ENCODE data around the gene ZDHHC14.

- no peak for TF ChIP-seq CTCF (conservative IDR thresholded peaks at IDR 0.05 in 1 of 2, IDR thresholded peaks at IDR 0.05 in 1 of 2; ENCODE audit: extremely low read depth in 1 of 2, insufficient read depth in 1 of 2, low read depth in 1 of 2, low read length in 2 of 2)
- TF ChIP-seq EZH2 (IDR thresholded peaks at IDR 0.05; ENCODE audit: borderline replicate concordance, low read length) = no peak
Measured at GRCh38 chr6:157568702-157569101, 187.7 kb downstream of the ZDHHC14 start.
